Stimulated activated CD8-positive, alpha-beta memory T cell treated with anti-CD3 and anti-CD28 coated beads, Interleukin-4, amount 100 ng/mL, for 24 hours (primary cell): Measurements from ENCODE around the gene FUT4.
"Not testable (repeated sequence)": the region's sequence is repeated elsewhere in the genome, so short reads cannot be mapped to it uniquely, and the experiment has no call there.

Experiments
- DNase-seq: peaks from one replicate; pipeline ENCODE4 v3.0.0-alpha.2; 2020; ENCODE audit warnings: low read depth

Gene FUT4

DNA sequence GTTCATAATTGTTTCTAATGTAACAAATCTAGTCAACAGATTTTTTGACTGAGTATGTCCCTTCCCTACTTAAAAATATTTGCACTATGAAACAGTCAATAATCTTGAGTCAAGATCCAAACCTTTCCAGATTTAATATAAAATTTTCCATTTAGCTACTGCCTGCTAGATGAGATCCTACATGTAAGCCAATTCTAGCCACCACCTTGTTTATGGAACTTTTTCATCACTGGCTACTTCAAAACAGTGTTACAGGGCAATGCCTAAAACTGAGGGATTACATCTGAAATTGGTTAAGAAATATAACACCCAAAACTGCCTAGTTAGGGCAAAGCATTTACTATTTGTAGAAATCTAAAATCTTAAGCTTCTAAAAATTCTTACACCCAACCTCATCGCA, 10.5 kb upstream of the FUT4 start:
- no peak for DNase-seq

GRCh38 chr11:94533696-94534630, 9.8 kb upstream of the FUT4 start:
- no peak for DNase-seq

- DNase-seq, result no peak
Measured at GRCh38 chr11:94536386-94536785, 7.3 kb upstream of the FUT4 start.

GRCh38 chr11:94537031-94537600, 6.6 kb upstream of the FUT4 start:
- DNase-seq, result no peak

- no peak for DNase-seq
Measured at GRCh38 chr11:94539420-94539819, 4.3 kb upstream of the FUT4 start.

GRCh38 chr11:94544646-94545263, 1.0 kb downstream of the FUT4 start:
- no peak for DNase-seq

GRCh38 chr11:94545264-94546161, 1.8 kb downstream of the FUT4 start:
- DNase-seq, result no peak

DNA sequence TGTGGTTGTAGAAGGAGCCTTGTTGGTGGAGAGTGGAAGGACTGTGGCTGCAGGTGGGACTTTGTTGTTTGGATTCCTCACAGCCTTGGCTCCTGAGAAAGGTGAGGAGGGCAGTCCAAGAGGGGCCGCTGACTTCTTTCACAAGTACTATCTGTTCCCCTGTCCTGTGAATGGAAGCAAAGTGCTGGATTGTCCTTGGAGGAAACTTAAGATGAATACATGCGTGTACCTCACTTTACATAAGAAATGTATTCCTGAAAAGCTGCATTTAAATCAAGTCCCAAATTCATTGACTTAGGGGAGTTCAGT, 2.4 kb downstream of the FUT4 start:
- no peak for DNase-seq

- DNase-seq, result no peak
Measured at GRCh38 chr11:94546886-94547285, 3.2 kb downstream of the FUT4 start.

- DNase-seq, result no peak
Measured at GRCh38 chr11:94549146-94549545, 5.4 kb downstream of the FUT4 start.

DNA sequence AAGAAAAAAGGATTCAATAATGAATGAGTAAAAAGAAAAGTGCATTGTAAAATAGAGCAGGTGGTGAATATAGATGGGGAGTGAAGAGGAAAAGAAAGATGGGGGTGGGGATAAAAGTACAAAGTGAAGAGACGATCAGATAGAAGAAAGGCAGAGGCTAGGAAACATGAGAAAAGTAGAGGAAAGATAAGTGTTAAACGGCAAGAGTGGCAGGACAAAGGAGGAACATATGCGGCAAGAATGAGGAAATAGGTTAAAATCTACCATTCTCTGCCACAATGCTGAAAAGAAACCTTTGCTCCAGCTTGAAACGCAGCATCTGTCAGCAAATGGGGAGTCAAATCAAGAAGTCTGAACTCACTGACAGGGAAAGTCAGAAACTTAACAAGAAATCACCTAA, 6.8 kb downstream of the FUT4 start:
- no peak for DNase-seq

GRCh38 chr11:94553938-94554337, 10.2 kb downstream of the FUT4 start:
- no peak for DNase-seq

DNA sequence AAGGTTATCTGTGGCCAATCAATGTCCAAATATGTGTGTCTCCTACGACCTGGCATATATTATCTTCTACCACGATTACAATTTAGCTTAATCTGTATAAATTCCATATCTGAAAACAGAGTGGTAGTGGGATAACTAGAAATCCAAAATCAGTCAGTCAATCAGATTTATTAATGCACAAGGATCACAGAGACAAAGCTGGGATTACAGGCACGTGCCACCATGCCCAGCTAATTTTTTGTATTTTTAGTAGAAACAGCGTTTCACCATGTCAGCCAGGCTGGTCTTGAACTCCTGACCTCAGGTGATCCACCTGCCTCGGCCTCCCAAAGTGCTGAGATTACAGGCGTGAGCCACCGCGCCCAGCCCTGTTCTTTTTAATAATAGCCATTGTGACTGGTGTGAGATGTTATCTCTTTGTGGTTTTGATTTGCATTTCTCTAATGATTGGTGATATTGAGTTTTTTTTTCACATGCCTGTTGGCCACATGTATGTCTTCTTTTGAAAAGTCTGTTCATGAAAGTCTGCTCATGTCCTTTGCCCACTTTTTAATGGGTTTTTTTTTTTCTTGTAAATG, 12.1 kb downstream of the FUT4 start:
- DNase-seq, result not testable (repeated sequence)

GRCh38 chr11:94557421-94557820, 13.7 kb downstream of the FUT4 start:
- no peak for DNase-seq

DNA sequence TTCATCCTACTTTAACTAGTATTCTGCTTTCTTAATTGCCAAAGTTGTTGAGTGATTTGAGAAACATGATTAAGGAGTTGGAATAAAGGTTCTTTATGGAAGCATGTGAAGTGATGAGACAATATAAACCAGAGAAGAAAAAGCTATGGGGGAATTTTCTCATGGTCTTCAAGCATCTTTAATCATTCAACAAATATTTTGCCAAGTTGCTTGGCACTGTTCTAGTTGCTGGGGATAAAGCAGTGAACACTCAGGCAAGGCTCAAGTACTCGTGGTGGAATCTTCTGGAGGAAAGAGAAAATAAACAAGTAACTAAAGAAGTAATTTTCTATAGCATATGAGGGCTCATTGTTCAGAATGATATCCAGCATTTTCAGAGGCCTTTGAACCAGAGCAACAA, 14.3 kb downstream of the FUT4 start:
- no peak for DNase-seq

- DNase-seq, result no peak
Measured at GRCh38 chr11:94558468-94558867, 14.7 kb downstream of the FUT4 start.

DNA sequence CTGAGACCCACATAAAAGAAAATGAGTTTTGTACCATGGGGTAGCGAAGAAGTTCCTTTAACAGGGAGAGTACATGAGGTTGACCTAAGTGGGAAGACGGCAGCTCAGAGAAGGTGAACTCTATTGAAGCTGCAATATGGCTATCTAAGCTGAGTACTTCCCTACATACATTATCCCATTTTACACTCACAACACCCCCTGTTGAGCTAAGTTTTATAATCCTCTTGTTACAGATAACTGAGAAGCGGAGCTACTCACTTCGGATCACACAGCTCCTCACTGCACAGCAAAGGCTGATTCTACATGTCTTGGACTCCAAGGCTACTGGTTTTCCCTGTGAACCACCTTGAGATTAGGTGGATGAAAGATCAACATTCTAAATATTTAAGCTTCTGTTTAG, 15.2 kb downstream of the FUT4 start:
- no peak for DNase-seq

GRCh38 chr11:94559361-94559760, 15.6 kb downstream of the FUT4 start:
- no peak for DNase-seq

DNA sequence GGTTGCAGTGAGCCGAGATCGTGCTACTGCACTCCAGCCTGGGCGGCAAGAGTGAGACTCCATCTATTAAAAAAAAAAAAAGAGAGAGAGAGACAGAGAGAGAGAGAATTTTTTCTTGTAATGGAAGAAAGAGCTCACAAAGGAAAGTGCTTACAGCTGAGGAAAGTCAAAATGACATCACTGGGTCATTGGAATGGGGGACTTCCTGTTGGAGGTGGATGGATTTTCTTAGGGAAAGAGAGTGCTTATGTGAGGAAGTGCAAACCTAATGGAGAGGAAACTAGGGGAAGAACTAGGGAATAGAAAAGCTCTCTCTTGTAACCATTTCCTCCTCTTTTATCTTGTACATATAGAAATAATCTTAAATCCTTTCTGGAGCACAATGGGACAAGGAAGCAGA, 17.1 kb downstream of the FUT4 start:
- DNase-seq, result no peak

- DNase-seq, result no peak
Measured at GRCh38 chr11:94563176-94563847, 19.6 kb downstream of the FUT4 start.

DNA sequence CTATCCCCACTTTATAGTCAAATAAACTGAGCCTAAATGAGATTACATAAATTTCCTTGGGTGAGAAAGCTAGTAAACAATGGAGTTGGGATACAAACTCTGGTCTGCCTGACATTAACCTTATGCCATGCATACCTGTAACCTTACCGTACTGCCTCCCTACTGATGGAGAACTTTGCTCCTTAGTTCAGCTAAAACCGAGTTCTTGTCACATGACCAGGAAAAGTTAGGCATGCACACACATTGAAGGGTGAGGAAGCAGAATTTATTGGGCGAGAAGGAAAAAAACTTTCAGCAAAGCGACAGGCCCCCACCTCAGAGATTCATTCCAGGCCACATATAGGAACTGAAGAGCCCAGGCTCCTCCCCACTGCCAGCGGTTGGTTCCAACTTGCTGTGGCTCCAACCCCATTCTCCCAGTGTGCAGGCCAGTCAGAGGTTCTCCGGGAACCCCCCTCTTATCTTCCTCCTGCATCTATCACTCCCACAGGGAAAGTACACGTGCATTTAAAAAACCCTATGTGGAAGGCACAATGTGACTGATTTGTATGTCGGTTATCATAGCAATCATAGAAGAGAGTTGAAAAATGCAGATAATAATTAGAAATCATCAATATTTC, 20.2 kb downstream of the FUT4 start:
- no peak for DNase-seq
